NCI-H82 treated with DMSO at 0.1 percent for 48 hours (cell line): ENCODE measurements around the gene MGAT4B.
A peak's percentile ranks its signal among the peaks of the same experiment; 100 is the strongest.

ENCODE experiments used
- DNase-seq: peaks from one replicate; lab custom pipeline; 2025; ENCODE audit not compliant: unreplicated experiment; lab: John Stamatoyannopoulos, UW

The MGAT4B gene

DNA sequence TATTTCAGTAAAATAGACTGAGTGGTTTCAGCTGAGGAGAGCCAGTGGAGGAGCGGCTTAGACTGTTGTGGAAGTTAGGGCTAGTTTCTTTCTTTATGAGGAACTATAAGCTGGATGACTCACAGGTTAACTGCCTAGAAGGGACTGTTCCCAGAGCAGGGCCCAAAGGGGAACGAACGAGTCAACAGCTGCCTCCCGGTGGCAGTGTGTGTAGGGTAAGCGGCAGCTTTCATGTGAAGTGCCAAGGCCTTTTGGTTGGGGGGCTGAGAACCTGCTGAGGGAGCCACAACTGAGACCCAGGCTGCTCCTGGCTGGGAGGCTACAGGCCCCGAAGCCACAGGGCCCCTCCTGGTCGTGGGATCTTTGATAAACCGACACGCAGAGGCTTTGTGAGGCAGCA lies 21.0 kb upstream of the MGAT4B start:
- DNase-seq, result no peak

DNA sequence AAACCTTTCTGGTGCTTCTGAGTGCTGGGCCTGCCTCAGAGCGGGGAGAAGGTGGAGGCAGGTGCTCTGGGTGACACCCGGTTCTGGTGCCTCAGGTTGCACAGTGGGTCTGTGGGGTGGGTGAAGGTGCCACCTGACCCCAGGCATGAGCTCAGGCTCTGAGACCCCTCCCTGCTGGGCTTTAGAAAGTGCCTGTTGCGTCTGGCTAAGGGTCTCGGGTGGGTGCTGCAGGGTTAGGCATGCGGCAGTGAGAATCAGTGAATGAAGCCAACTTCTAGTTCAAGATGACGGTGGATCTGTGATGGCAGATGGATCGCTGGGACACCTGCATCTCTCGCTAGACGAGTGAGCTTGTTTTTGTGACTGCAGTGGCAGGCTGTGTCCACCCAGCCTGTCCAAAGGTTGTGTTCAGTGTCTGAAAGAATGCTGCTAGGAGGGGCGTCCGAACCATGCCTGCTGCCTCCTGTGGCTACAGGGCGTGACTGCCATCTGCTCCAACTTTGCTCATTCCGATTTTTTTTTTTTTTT lies 19.1 kb upstream of the MGAT4B start:
- DNase-seq, result no peak

DNA sequence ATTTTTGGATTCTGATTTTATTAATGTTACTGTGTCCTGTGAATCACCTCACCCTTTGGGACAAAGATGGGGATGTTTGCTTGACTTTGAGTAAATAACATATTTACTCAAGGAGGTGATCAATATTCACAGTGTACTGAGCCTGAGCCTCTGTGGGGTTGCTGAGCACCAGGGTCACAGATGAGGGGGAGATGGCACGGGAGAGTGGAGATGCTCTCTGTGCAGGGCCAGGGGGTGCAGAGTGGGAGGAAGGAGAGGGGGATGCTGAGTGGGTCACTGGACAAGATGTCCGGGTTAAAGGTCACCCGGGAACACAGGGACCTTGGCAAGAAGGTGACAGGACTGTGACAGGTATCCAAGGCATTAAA lies 18.1 kb upstream of the MGAT4B start:
- DNase-seq, result no peak

DNA sequence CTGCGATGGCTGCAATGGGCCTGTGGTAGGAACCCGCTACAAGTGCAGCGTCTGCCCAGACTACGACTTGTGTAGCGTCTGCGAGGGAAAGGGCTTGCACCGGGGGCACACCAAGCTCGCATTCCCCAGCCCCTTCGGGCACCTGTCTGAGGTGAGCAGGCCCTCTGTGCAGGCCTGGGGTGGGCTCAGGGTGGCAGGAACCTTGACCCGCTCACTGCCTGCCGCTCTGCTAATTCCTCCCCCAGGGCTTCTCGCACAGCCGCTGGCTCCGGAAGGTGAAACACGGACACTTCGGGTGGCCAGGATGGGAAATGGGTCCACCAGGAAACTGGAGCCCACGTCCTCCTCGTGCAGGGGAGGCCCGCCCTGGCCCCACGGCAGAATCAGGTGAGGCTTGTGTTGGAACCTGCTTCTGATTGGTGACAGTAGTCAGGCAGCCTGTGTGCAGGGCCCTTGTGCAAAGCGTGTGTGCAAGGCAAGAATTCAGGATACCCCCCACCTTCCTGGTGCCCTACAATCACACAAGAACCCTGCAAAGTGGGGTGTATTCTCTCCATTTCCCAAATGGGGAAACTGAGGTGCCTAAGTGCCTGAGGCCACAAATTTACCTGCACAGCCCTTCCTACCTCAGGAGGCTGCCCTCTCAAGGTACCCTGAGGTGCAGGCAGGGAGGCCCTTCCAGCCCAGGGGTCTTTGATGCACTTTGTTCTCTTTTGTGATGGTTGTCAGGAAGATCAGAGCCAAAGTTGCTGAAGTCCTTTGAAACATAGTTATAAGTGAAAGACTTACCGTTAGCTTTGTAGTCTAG lies 17.5 kb upstream of the MGAT4B start:
- DNase-seq, result no peak

DNA sequence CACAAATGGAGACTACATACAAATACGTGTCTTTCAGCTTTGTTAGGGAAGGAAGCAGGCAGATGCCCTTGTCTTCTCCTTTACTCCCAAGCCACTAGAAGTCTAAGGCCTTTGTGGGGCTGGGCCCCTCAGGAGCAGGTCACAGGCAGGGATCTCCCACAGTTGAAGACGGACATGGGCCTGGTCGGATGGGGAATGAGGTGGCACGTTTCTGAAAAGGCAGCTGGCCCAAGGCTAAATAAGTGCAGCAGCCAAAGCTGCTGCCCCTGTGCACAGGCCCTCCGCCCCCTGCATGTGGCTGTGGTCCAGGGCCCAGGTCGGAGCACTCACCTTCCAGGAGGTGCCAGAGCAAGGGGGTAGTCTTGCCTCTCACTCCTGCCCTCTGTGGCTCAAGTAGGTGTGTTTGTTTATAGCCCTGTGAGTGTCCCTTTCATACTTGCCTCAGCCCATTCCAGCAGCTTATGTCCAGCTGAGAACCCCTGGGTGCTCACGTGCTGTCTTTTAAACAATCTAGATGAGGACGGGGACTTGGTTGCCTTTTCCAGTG lies 15.9 kb upstream of the MGAT4B start:
- no peak for DNase-seq

DNA sequence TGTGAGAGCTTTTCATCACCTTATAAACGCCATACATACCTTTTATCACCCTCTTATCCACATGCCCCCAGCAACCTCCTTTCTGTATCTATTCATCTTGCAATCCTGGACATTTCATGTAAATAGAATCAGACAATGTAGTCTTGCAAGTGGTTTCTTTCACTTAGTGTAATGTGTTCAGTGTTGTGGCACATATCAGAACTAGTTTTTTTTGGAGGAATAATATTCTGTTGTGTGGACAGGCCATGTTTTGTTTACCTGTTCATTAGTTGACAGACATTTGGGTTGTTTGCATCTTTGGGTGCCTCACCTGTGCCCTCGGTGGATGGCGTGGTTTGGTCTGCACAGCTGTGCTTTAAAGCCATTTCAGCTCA lies 15.4 kb upstream of the MGAT4B start:
- DNase-seq, result no peak

DNA sequence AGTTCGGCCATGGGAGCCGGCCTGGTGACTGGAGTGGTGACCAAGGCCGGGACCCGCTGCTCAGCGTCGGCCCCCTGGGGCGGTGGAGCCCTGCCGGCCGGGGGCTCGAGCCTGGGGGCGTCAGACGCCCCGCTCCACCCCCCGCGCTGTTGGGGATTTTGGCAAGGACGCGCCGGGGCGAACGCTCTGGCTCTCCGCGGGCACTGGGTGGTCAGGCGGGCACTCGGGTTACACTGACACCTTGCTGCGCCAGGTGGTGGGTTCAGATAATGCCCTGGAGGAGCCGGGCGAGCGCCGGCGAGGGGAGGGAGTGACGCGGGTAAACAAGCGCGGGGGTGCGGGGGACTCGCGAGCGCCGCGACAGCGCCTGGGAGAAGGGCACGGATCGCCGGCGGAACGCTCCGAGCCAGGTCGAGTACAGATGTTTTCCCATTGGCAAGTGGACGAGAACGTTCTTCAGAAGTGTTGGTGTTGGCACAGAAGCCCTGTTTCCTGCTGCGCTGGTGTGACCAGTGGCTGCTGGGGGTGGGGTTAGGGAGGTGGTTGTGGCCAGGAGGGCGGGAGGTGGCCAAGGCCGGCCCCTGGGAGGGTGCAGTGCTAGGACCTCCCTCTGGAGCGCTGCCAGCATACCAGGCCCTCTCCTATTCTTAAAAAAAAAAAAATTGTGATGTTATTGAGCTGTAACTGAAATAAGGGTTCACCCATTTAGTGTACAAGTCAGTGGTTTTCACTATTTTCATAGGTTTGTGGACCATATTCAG lies 14.8 kb upstream of the MGAT4B start:
- DNase-seq, result peak; percentile 43

DNA sequence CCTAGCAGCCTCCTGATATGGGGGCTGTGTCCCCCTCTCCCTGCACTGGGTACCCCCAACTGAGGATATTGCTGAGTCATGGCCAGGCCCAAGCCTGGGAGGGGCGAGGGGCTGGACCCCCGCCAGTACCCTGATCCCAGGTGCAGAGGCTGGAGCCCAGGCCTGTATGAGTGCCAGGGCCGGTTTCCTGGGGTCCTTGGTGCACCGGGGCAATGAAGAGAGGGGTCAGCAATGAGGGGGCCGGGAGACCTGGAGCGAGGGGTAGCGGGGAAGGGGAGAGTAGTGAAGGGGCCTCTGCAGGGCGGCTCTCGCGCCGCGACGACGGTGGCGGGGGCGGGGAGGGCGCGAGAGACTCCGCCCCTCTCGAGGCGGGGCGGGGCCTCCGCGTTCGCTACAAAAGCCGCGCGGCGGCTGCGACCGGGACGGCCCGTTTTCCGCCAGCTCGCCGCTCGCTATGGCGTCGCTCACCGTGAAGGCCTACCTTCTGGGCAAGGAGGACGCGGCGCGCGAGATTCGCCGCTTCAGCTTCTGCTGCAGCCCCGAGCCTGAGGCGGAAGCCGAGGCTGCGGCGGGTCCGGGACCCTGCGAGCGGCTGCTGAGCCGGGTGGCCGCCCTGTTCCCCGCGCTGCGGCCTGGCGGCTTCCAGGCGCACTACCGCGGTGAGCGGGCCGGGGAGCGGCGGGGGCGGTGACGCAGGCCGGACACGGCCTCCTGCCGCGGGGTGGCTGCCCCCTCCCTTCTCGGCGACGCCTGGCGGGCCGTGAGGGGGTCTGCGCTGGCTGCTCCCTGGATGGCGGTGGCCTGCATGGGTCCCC lies 14.0 kb upstream of the MGAT4B start, which contains the start of gene SQSTM1:
Gene SQSTM1 (plus strand): TSS at position 423 of the 815 bp plus-strand sequence. CDS start 32 bp downstream, at position 455.
- peak; percentile 2 for DNase-seq

DNA sequence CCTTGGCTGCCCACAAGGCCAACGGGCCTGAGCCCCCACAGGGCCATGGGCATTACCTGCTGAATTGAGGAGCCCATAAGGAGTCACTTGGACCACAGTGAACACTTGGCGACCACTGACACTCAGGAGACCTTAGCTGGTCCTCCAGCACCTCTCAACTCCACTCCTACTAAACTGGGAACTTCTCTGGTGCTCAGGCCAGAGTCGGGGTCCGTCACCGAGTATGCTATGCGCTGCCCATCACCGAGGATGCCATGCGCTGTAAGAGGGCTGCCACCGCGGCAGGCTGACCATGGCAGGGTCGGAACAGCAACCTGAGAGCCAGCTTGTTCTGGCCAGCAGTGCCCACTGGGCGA lies 13.4 kb upstream of the MGAT4B start:
- no peak for DNase-seq

DNA sequence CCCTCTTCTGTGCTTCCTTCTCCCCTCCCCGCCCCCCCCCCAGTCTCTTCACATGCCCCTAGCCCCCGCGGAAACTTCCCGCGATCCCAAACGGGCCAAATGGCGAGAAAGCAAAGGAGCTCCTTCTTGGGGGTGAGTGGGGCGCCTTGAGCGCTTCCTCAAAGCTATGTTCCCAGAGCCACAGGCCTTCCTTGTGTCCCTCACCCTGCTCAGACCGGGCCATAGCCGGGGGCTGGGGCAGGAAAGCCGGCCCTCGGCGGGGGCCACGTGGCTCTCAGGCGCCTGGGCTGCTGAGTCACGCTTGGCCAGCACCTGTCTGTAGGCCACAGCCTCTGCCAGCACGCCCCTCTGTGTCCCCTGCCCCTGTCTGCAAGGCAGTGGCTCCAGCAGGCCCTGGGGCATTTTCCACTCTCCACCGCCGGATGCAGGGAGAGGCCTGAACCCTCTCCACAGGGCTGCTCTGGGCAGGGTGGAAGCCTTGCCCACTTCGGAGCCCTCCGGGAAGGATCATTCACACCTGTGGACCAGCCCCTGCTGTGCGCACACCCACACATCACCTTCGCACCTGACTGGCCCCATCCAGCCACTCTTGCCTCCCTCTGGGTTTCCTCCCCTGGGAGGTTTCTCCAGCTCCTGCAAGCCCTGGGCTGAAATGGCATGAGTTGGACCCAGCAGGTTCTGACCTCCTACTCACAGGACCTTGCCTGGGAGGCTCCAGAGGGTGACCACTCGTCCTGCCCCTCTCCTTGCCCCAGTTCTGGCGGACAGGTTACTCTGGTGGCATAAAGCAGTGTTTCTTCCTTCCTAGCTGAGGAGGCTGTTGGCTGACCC lies 12.8 kb upstream of the MGAT4B start:
- DNase-seq, result no peak

DNA sequence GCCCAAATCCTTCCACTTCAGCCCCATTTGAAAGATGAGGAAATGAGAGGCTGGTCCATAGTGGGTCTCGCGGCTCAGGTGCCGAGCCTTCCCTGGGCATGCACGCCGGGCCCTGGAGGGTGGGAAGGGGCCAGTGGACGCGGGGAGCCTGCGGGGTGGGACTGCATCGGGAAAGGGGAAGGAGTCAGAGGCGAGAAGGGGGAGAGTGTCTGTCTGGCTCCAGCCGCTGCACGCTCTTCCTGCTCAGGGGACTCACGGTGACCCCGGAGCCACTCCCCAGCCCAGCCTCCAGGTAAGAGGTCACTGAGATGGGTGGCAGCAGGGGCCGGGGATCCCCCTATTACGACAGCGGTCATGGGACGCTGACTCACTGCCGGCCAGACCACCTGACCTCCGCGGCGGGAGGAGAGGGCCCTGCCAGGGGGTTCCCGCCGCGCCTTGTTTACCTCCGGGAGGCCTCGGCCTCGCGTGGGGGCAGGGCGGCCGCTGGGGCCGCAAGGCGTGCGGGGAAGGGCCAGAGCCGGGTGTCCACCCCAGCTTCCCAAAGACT lies 12.2 kb upstream of the MGAT4B start:
- DNase-seq, result no peak

DNA sequence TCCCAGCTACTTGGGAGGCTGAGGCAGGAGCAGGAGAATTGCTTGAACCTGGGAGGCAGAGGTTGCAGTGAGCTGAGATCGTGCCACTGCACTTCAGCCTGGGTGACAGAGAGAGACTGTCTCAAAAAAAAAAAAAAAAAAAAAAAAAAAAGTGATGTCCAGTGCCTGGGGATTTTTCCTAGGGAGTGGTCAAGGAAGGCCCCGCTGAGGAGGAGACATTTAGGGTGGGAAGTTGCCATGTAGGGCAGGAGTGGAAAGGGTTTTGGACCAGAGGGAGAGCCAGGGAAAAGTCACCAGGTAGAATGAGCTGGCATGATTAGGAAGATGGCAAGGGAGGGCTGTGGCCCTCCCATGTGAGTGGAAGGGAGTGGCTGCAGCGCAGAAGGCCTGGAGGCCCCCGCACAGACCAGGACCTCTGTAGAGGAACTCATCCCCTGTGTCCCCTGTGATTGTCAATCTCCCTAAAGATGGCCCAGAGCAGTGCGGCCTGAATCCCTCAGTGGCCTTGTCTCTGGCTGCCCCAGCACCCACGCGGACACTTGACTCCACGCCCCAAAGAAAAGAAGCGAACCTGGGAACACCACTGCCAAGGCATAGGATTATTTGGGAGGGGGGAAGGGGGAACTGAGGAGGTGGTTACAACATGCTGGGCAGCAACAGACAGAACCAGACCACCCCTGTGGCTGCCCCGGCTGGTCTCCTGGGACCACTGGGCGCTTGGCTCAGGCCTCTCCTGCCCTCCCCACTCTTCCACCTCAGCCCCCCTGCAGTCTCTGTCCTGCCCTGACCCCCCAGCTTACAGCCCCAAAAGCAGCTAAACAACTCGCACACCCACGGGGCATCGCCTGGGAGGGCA lies 11.5 kb upstream of the MGAT4B start:
- DNase-seq, result no peak

DNA sequence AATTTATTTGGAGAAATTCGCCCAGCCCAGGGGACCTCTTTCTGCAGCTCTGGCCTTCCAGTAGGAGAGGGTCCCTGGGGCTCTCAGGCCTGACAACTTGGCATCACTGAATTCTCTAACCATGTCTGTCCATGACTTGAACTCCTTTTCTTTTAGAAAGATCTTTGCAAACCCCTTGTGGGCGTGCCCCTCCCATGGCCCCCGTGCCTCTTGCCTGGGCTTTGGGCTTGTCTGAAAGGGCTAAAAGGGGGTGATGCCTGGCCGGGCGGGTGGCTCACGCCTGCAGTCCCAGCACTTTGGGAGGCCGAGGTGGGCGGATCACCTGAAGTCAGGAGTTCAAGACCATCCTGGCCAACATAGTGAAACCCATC lies 10.8 kb upstream of the MGAT4B start:
- no peak for DNase-seq

DNA sequence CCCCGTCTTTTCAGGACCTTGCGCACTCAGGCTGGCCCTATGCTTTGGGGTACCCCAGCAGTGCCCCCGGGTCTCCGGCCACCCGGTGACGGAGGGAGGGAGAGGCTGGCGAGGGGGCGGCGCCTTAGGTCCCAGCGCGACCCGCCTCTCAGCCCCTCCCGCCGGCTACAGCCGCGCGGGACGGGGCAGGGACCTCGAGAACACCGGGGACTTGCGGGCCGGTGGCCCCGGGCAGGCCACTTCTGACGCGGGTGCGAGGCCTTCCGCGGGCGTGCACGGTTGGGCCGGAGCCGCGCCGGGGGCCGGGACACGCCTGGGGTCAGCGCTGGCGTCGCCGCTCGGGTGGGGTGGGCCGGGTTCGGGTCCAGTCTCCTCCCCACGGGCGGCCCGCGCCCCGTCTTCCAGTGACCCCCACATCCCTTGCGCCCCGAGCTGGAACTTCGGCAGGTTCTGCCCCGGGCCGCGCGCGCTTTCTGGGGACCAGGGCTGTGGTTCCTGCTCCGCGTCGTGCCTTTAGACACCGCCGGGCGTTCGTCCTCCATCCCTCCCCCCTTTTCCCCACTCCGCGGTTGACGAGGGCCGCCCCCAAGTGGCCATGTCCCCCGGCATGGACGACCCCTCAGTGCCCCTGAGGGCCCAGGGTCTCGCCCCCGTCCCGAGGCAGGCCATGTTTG lies 10.3 kb upstream of the MGAT4B start:
- no peak for DNase-seq

DNA sequence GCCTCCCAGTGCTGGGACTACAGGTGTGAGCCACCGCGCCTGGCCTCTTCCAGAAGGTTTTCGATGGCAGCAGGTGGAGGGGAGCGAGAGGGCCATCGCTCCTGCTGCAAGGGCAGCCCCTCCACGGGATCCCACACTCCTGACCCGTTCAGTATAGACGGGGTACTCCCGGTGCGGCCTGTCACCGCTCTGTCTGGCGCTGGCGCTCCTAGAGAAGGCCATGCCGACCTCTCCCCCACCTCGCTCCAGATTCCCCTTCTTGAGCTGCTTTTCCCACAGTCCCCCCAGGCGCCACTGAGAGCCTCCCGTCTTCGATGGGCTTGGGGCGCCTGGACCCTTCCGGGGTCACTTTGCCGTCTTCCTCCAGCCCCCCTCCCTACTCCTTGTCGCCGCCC lies 9.7 kb upstream of the MGAT4B start:
- DNase-seq, result no peak

DNA sequence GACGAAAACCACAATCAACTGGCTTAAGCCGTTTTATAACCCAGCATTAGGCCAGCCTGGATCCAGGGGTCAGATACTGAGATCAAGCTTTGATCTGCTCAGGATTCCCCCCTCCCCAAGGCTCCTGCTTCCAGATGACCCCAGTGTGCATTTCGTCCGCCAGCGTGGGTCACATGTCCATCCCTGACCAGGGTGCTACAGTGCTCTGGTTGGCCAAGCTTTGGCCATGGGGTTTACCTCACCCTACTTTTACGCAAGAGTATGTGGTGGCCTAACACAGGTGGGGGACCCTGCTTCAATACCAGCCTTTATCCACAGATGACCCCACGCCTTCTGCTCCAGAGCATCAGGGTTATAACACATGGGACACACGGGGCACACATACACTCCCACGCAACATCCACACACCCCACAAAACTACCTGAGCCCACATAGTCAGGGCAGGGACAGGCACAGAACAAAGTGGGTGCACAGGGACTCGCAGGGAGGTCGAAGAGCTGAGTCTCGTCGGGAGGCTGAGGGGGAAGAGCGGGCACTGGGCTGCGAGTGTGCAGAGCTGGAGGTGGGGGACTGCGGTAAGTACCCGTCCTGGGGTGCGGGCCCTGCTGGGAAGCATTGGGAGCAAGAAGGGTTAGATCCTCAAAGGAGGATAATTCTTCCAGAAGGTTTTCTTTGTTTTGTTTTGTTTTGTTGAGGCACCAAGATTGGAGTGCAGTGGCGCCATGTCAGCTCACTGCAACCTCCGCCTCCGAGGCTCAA lies 9.0 kb upstream of the MGAT4B start:
- no peak for DNase-seq

DNA sequence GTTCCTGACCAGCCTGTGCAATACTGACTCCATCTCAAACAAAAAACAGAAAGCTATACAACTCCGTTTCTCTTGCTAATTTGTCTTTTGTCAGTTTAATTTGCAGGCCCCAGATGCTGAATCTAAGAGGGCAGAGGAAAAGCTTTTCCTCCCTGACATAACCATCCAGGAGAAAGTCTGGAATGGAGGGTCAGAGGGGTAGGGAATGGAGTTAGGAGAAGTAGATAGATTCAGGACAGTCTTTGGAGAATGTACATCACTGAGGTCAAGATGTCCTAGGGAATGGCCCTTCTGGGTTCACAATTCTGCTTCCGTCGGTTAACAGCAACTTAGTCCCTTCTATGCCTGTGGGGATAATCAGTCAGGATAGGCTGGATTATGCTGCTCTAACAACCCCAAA lies 7.4 kb upstream of the MGAT4B start:
- DNase-seq, result no peak
